Ecto neural progenitor cell (in vitro differentiated cells): ENCODE data around the gene NCS1.

Experiments used
- DNase-seq: peaks from one replicate; pipeline ENCODE4 v3.0.0-alpha.2; 2018; ENCODE audit warnings: low spot score

The NCS1 gene

GRCh38 chr9:130176760-130177159 is 4.6 kb downstream of the NCS1 start:
- DNase-seq = no peak

- no peak for DNase-seq
These were observed 5.9 kb downstream of the NCS1 start for GRCh38 chr9:130177898-130178805.

- no peak for DNase-seq
These were observed 7.2 kb downstream of the NCS1 start for GRCh38 chr9:130179331-130179907.

- DNase-seq = no peak
These were observed 8.3 kb downstream of the NCS1 start for GRCh38 chr9:130180516-130180915.

- DNase-seq = no peak
These were observed 9.6 kb downstream of the NCS1 start for GRCh38 chr9:130181678-130182380.

- no peak for DNase-seq
These were observed 10.2 kb downstream of the NCS1 start for GRCh38 chr9:130182381-130182909.

GRCh38 chr9:130183133-130183762 is 11.0 kb downstream of the NCS1 start:
- DNase-seq = peak; percentile 64

- no peak for DNase-seq
These were observed 12.8 kb downstream of the NCS1 start for GRCh38 chr9:130185017-130185416.

GRCh38 chr9:130185490-130186031 is 13.4 kb downstream of the NCS1 start:
- no peak for DNase-seq

GRCh38 chr9:130186051-130186450 is 13.8 kb downstream of the NCS1 start:
- DNase-seq = no peak

GRCh38 chr9:130186839-130187522 is 14.8 kb downstream of the NCS1 start:
- peak; percentile 72 for DNase-seq

- DNase-seq = no peak
These were observed 15.3 kb downstream of the NCS1 start for GRCh38 chr9:130187523-130187846.

GRCh38 chr9:130188860-130189481 is 16.8 kb downstream of the NCS1 start:
- DNase-seq = no peak

GRCh38 chr9:130189840-130190239 is 17.6 kb downstream of the NCS1 start:
- DNase-seq = no peak

- DNase-seq = no peak
These were observed 19.0 kb downstream of the NCS1 start for GRCh38 chr9:130191068-130191748.

GRCh38 chr9:130191749-130192120 is 19.5 kb downstream of the NCS1 start:
- no peak for DNase-seq

GRCh38 chr9:130192382-130192999 is 20.3 kb downstream of the NCS1 start:
- DNase-seq = no peak

GRCh38 chr9:130193103-130193502 is 20.9 kb downstream of the NCS1 start:
- DNase-seq = no peak

- no peak for DNase-seq
These were observed 21.6 kb downstream of the NCS1 start for GRCh38 chr9:130193531-130194377.
